Activated naive CD8-positive, alpha-beta T cell (primary cell): Measurements from ENCODE around the gene KCNK5.
A peak's percentile ranks its signal among the peaks of the same experiment; 100 is the strongest.

ENCODE experiments used
- H3K27ac Mint-ChIP-seq: one replicate; pipeline ENCODE4 v1.8.0; 2021; ENCODE audit warnings: mixed read lengths
- H3K27me3 Mint-ChIP-seq: one replicate; pipeline ENCODE4 v1.8.0; 2021; ENCODE audit warnings: mixed read lengths
- H3K36me3 Mint-ChIP-seq: one replicate; pipeline ENCODE4 v1.8.0; 2021; ENCODE audit warnings: mixed read lengths
- H3K4me1 Mint-ChIP-seq: one replicate; pipeline ENCODE4 v1.8.0; 2021; ENCODE audit warnings: low read depth, mixed read lengths
- H3K4me3 Mint-ChIP-seq: one replicate; pipeline ENCODE4 v1.8.0; 2021; ENCODE audit warnings: mild to moderate bottlenecking, mixed read lengths
- H3K9me3 Mint-ChIP-seq: one replicate; pipeline ENCODE4 v1.8.0; 2021; ENCODE audit warnings: low read depth, mixed read lengths

Gene KCNK5

DNA sequence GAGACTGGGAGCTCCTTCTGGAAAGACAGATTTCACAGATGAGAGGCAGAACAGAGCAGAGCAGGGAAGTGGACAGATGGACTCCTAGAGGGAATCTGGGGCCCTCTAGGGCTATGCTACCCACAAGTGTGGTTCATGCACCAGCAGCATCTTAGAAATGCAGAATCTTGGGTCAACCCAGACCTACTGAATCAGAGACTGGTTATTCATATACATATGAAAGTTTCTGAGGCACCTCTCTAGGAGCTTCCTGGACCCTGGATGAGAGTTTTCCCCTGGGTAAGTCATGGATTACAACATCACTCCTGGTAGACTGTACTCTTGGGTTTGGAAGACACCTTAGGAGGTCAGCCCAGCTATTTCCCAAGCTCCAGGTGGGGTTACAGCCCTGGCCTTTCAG, 58.9 kb downstream of the KCNK5 start:
- Mint-ChIP-seq H3K27ac (no peak overlapping the region), H3K36me3 (no peaks in the 10 kb centered on the region), H3K4me3 (no peak overlapping the region), H3K4me1 (peaks cover 4% of the 10 kb centered on the region), H3K27me3 (no peaks in the 10 kb centered on the region), H3K9me3 (no peaks in the 10 kb centered on the region)

- Mint-ChIP-seq H3K4me1 (peaks cover 4% of the 10 kb centered on the region), H3K36me3 (no peaks in the 10 kb centered on the region), H3K4me3 (no peak overlapping the region), H3K9me3 (no peaks in the 10 kb centered on the region), H3K27ac (no peak overlapping the region), H3K27me3 (no peaks in the 10 kb centered on the region)
These were observed 59.6 kb downstream of the KCNK5 start for GRCh38 chr6:39169448-39170344.

GRCh38 chr6:39167866-39168625, 61.2 kb downstream of the KCNK5 start:
- H3K9me3 Mint-ChIP-seq = no peaks in the 10 kb centered on the region
- H3K27ac Mint-ChIP-seq = no peak overlapping the region

GRCh38 chr6:39167321-39167720, 62.0 kb downstream of the KCNK5 start:
- no peak overlapping the region for H3K27ac Mint-ChIP-seq
- no peaks in the 10 kb centered on the region for H3K9me3 Mint-ChIP-seq
- H3K36me3 Mint-ChIP-seq = no peaks in the 10 kb centered on the region
- peaks cover 4% of the 10 kb centered on the region for H3K4me1 Mint-ChIP-seq
- no peaks in the 10 kb centered on the region for H3K27me3 Mint-ChIP-seq
- no peak overlapping the region for H3K4me3 Mint-ChIP-seq

More at GRCh38 chr6:39167866-39168625, 61.2 kb downstream of the KCNK5 start:
- peaks cover 4% of the 10 kb centered on the region for H3K4me1 Mint-ChIP-seq
- H3K27me3 Mint-ChIP-seq = no peaks in the 10 kb centered on the region
- no peak overlapping the region for H3K4me3 Mint-ChIP-seq
- H3K36me3 Mint-ChIP-seq = no peaks in the 10 kb centered on the region

DNA sequence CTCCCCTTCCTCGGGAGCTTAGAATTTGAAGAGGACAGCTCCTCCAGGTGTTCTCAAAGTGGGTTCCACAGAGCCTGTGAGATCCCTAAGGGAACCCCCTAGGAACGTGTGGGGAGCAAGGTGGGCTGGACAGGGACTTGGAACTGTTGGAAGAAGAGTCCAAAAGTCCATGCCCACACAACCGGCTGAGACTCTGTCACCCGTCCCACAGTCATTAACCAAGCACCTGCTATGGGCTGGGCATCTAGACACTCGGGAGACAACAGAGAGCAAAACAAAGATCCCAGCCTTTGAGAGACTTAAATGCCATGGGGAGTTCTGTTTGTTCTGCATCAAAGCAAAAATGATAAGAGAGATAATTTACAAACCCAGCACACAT, 62.4 kb downstream of the KCNK5 start:
- Mint-ChIP-seq H3K4me3 (no peak overlapping the region), H3K36me3 (no peaks in the 10 kb centered on the region), H3K27ac (no peak overlapping the region), H3K4me1 (peaks cover 4% of the 10 kb centered on the region), H3K9me3 (no peaks in the 10 kb centered on the region), H3K27me3 (no peaks in the 10 kb centered on the region)

DNA sequence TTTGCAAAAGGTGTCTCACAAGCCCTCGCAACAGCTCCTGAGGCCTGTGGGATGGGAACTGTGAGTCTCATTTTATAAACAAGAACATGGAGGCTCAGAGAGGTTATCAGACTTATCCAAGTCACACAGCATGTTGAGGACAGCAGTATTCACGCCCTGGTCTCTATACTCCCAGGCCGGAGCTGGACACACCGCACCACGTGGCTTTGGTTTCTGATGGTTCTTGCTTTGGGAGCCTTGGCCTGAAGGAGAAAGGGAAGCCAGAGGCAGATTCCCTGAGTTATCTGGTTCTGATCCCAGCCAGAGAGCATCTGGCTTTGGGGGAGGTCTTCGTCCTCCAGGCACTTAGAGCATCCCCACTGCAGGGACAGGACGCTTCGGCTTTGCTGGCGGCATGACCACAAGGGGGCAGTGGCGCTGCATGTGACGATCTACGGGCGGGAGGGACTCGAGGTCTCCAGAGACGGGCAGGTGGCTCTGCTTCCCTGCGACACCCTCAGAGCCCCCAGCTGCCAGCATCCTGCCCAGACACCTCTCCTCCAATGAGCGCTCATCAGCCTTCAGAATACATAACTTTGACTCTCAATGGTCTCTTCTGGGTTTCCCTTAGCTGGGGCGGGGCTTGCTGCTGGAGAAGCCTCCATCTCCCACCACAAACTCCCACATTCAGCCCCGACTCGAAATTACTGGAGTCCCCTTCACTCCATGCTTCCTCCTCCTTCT, 62.9 kb downstream of the KCNK5 start:
- Mint-ChIP-seq H3K27ac (no peak overlapping the region), H3K4me3 (no peak overlapping the region), H3K36me3 (no peaks in the 10 kb centered on the region)

DNA sequence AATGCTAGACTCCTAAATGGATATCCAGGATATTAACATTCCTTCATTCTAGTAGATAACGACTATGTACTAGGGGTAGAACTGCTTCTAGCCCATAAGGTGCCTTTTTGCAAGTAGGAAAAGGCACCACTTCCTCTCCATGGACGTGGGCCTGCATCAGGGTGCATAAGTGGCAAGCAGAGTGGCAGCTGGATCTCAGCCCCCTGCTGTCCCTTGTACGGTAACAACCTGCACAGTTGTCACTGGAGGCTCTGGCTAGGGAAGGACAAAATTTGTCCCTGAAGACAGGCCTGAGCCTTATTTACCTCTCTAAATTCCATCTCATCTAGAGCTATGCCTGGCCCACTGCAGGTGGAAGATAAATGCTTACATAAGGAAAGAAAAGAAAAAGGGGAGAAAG, 71.8 kb downstream of the KCNK5 start:
- no peak overlapping the region for H3K4me3 Mint-ChIP-seq
- no peak overlapping the region for H3K27ac Mint-ChIP-seq
- no peaks in the 10 kb centered on the region for H3K9me3 Mint-ChIP-seq
- H3K27me3 Mint-ChIP-seq = no peaks in the 10 kb centered on the region
- no peaks in the 10 kb centered on the region for H3K36me3 Mint-ChIP-seq
- peaks cover 19% of the 10 kb centered on the region for H3K4me1 Mint-ChIP-seq

More for the DNA sequence above, 62.9 kb downstream of the KCNK5 start:
- Mint-ChIP-seq H3K4me1 (peaks cover 4% of the 10 kb centered on the region), H3K9me3 (no peaks in the 10 kb centered on the region), H3K27me3 (no peaks in the 10 kb centered on the region)

GRCh38 chr6:39156801-39157200, 72.5 kb downstream of the KCNK5 start:
- Mint-ChIP-seq H3K9me3 (no peaks in the 10 kb centered on the region), H3K4me3 (no peak overlapping the region), H3K36me3 (no peaks in the 10 kb centered on the region), H3K27ac (no peak overlapping the region), H3K27me3 (no peaks in the 10 kb centered on the region), H3K4me1 (peaks cover 26% of the 10 kb centered on the region)

DNA sequence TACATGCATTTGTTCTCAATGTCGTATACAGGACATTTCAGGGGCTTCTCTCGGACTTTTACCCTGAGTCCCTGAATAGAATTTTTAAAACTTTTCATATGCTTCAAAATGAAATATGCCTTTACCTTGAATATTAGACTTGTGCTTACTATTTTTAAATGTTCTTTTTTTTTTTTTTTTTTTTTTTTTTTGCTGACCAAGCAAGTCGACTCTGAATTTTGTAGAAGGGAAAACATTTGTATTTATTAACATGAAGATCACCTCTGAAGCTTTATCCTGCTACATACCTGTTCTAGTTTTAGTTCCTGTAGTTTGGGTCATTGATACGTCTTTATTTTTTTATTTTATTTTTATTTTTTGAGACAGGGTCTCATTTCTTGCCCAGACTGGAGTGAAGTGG, 74.6 kb downstream of the KCNK5 start:
- peak overlapping the region; percentile 95 for H3K27ac Mint-ChIP-seq
- H3K36me3 Mint-ChIP-seq = no peaks in the 10 kb centered on the region
- no peaks in the 10 kb centered on the region for H3K27me3 Mint-ChIP-seq
- no peak overlapping the region for H3K4me3 Mint-ChIP-seq
- H3K9me3 Mint-ChIP-seq = no peaks in the 10 kb centered on the region
- H3K4me1 Mint-ChIP-seq = peaks cover 33% of the 10 kb centered on the region

GRCh38 chr6:39153766-39154397, 75.4 kb downstream of the KCNK5 start:
- H3K9me3 Mint-ChIP-seq = no peaks in the 10 kb centered on the region
- peak overlapping the region; percentile 1 for H3K4me3 Mint-ChIP-seq
- H3K36me3 Mint-ChIP-seq = no peaks in the 10 kb centered on the region
- H3K27ac Mint-ChIP-seq = peak overlapping the region; percentile 95
- H3K4me1 Mint-ChIP-seq = peaks cover 33% of the 10 kb centered on the region
- H3K27me3 Mint-ChIP-seq = no peaks in the 10 kb centered on the region

GRCh38 chr6:39152262-39152661, 77.0 kb downstream of the KCNK5 start:
- H3K27ac Mint-ChIP-seq = peak overlapping the region; percentile 7
- no peak overlapping the region for H3K4me3 Mint-ChIP-seq
- H3K4me1 Mint-ChIP-seq = peaks cover 33% of the 10 kb centered on the region
- H3K9me3 Mint-ChIP-seq = no peaks in the 10 kb centered on the region
- H3K27me3 Mint-ChIP-seq = no peaks in the 10 kb centered on the region
- no peaks in the 10 kb centered on the region for H3K36me3 Mint-ChIP-seq

DNA sequence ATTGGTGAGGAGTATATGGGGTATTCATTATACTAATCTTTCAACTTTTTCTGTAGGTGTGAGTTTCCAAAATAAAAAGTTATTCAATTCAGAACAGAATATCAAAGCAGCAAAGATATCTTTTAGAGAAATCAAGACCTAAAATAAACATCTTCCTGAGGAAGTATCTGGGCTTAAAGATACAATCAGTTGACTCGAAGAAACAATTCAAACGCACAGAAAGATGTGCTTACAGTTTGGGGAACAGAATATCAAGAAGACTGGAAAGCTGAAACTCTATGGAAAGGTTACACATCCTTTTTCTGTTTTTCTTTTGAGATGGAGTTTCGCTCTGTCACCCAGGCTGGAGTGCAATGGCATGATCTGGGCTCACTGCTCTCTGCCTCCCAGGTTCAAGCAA, 78.1 kb downstream of the KCNK5 start:
- Mint-ChIP-seq H3K27ac (peak overlapping the region; percentile 37), H3K9me3 (no peaks in the 10 kb centered on the region), H3K4me3 (no peak overlapping the region), H3K4me1 (peaks cover 33% of the 10 kb centered on the region), H3K36me3 (no peaks in the 10 kb centered on the region), H3K27me3 (no peaks in the 10 kb centered on the region)

GRCh38 chr6:39144481-39145173, 84.6 kb downstream of the KCNK5 start:
- Mint-ChIP-seq H3K9me3 (no peaks in the 10 kb centered on the region), H3K27me3 (peaks cover 5% of the 10 kb centered on the region), H3K4me3 (no peak overlapping the region), H3K36me3 (no peaks in the 10 kb centered on the region), H3K27ac (no peak overlapping the region), H3K4me1 (no peaks in the 10 kb centered on the region)

GRCh38 chr6:39143238-39143930, 85.9 kb downstream of the KCNK5 start:
- H3K4me3 Mint-ChIP-seq = no peak overlapping the region
- no peaks in the 10 kb centered on the region for H3K36me3 Mint-ChIP-seq
- H3K27ac Mint-ChIP-seq = no peak overlapping the region
- H3K9me3 Mint-ChIP-seq = no peaks in the 10 kb centered on the region
- H3K4me1 Mint-ChIP-seq = no peaks in the 10 kb centered on the region
- peaks cover 6% of the 10 kb centered on the region for H3K27me3 Mint-ChIP-seq
